ENCODE results near the gene SULT1B1. TPM values are rescaled to one million over a fixed set of nuclear protein-coding genes. Genes with fewer than 3 reads are reported as not detected.

The SULT1B1 gene
- 0.53 TPM for total RNA-seq
- polyA plus RNA-seq (ENCODE audit: insufficient read depth in 1 of 8, insufficient read length in 8 of 8, low replicate concordance in 1 of 8) = 1 to 10 TPM in 3 of 8 donors, under 1 TPM in 5; 0.36 to 9.3 (median 0.52) TPM
- long read RNA-seq, donor 1 = 0 reads
- long read RNA-seq, donor 2 = 0 reads
- long read RNA-seq, donor 3 = 0 reads
- long read RNA-seq, donor 4 = 0 reads
- long read RNA-seq, donor 5 = 0 reads
- long read RNA-seq, donor 6 = 0 reads
- long read RNA-seq, donor 7 = 0 reads
- long read RNA-seq, donor 8 = 0 reads
- long read RNA-seq, donor 9 = 0 reads
- long read RNA-seq, donor 10 = 0 reads
- long read RNA-seq, donor 11 = 0 reads

GRCh38 chr4:69760455-69760854 lies at the start of gene SULT1B1:
TSS of gene SULT1B1 (minus strand) at chr4:69760620. CDS start at chr4:69755217, 5,403 bp downstream.
- Histone ChIP-seq H3K27ac (ENCODE audit: low read length) (no peak within 1 kb of the TSS), H3K27me3 (ENCODE audit: control insufficient read depth, insufficient read depth, low read length) (no peaks in the 10 kb centered on the region)
- no CpG with 5 or more reads among the region's 2 CpGs for WGBS (ENCODE audit: insufficient coverage)

GRCh38 chr4:69800599-69800998 lies 40.2 kb upstream of the SULT1B1 start:
- DNase-seq = peak; percentile 28
- peaks cover 7% of the 10 kb centered on the region for H3K9me3 ChIP-seq (replicated peaks; ENCODE audit: control insufficient read depth, low read depth, low read length)
- no peak overlapping the region for H3K4me3 ChIP-seq (ENCODE audit: low read length)
- H3K36me3 ChIP-seq (ENCODE audit: control insufficient read depth, insufficient read depth, low read length) = no peaks in the 10 kb centered on the region
- H3K4me1 ChIP-seq (ENCODE audit: control insufficient read depth, insufficient read depth, low read length) = no peaks in the 10 kb centered on the region
- no CpG with 5 or more reads among the region's 1 CpG for WGBS (ENCODE audit: insufficient coverage)
- no peaks in the 10 kb centered on the region for H3K27me3 ChIP-seq (ENCODE audit: control insufficient read depth, insufficient read depth, low read length)
- H3K27ac ChIP-seq (ENCODE audit: low read length) = no peak overlapping the region

More at GRCh38 chr4:69760455-69760854, at the start of gene SULT1B1:
- DNase-seq = peak; percentile 37
- no peaks in the 10 kb centered on the region for H3K4me1 ChIP-seq (ENCODE audit: control insufficient read depth, insufficient read depth, low read length)
- no peaks in the 10 kb centered on the region for H3K36me3 ChIP-seq (ENCODE audit: control insufficient read depth, insufficient read depth, low read length)
- no peak within 1 kb of the TSS for H3K4me3 ChIP-seq (ENCODE audit: low read length)
- H3K9me3 ChIP-seq (replicated peaks; ENCODE audit: control insufficient read depth, low read depth, low read length) = no peaks in the 10 kb centered on the region

- Histone ChIP-seq H3K36me3 (ENCODE audit: control insufficient read depth, insufficient read depth, low read length) (no peaks in the 10 kb centered on the region), H3K4me1 (ENCODE audit: control insufficient read depth, insufficient read depth, low read length) (no peaks in the 10 kb centered on the region), H3K27me3 (ENCODE audit: control insufficient read depth, insufficient read depth, low read length) (no peaks in the 10 kb centered on the region), H3K27ac (ENCODE audit: low read length) (no peak overlapping the region), H3K9me3 (replicated peaks; ENCODE audit: control insufficient read depth, low read depth, low read length) (peaks cover 7% of the 10 kb centered on the region), H3K4me3 (ENCODE audit: low read length) (no peak overlapping the region)
- no peak for DNase-seq
- 86% methylated on average over 3 of the region's 3 CpGs for WGBS (ENCODE audit: insufficient coverage)
These were observed 38.9 kb upstream of the SULT1B1 start for GRCh38 chr4:69799337-69799736.

- no peak for DNase-seq
- H3K27me3 ChIP-seq (ENCODE audit: control insufficient read depth, insufficient read depth, low read length) = no peaks in the 10 kb centered on the region
- no peak overlapping the region for H3K27ac ChIP-seq (ENCODE audit: low read length)
- H3K9me3 ChIP-seq (replicated peaks; ENCODE audit: control insufficient read depth, low read depth, low read length) = no peaks in the 10 kb centered on the region
- no peaks in the 10 kb centered on the region for H3K4me1 ChIP-seq (ENCODE audit: control insufficient read depth, insufficient read depth, low read length)
- no peak overlapping the region for H3K4me3 ChIP-seq (ENCODE audit: low read length)
- H3K36me3 ChIP-seq (ENCODE audit: control insufficient read depth, insufficient read depth, low read length) = no peaks in the 10 kb centered on the region
These were observed 33.3 kb upstream of the SULT1B1 start for GRCh38 chr4:69793732-69794131.

- Histone ChIP-seq H3K4me3 (ENCODE audit: low read length) (no peak overlapping the region), H3K4me1 (ENCODE audit: control insufficient read depth, insufficient read depth, low read length) (no peaks in the 10 kb centered on the region), H3K27ac (ENCODE audit: low read length) (no peak overlapping the region), H3K36me3 (ENCODE audit: control insufficient read depth, insufficient read depth, low read length) (no peaks in the 10 kb centered on the region), H3K27me3 (ENCODE audit: control insufficient read depth, insufficient read depth, low read length) (no peaks in the 10 kb centered on the region), H3K9me3 (replicated peaks; ENCODE audit: control insufficient read depth, low read depth, low read length) (no peaks in the 10 kb centered on the region)
- no peak for DNase-seq
These were observed 27.5 kb upstream of the SULT1B1 start for GRCh38 chr4:69787879-69788278.

GRCh38 chr4:69786547-69786946 lies 26.1 kb upstream of the SULT1B1 start:
- no CpG with 5 or more reads among the region's 1 CpG for WGBS (ENCODE audit: insufficient coverage)
- Histone ChIP-seq H3K4me3 (ENCODE audit: low read length) (no peak overlapping the region), H3K27ac (ENCODE audit: low read length) (no peak overlapping the region), H3K36me3 (ENCODE audit: control insufficient read depth, insufficient read depth, low read length) (no peaks in the 10 kb centered on the region), H3K27me3 (ENCODE audit: control insufficient read depth, insufficient read depth, low read length) (no peaks in the 10 kb centered on the region), H3K4me1 (ENCODE audit: control insufficient read depth, insufficient read depth, low read length) (no peaks in the 10 kb centered on the region), H3K9me3 (replicated peaks; ENCODE audit: control insufficient read depth, low read depth, low read length) (no peaks in the 10 kb centered on the region)
- no peak for DNase-seq

GRCh38 chr4:69785211-69785831 lies 24.9 kb upstream of the SULT1B1 start:
- Histone ChIP-seq H3K9me3 (replicated peaks; ENCODE audit: control insufficient read depth, low read depth, low read length) (no peaks in the 10 kb centered on the region), H3K4me1 (ENCODE audit: control insufficient read depth, insufficient read depth, low read length) (no peaks in the 10 kb centered on the region), H3K4me3 (ENCODE audit: low read length) (no peak overlapping the region), H3K27ac (ENCODE audit: low read length) (no peak overlapping the region), H3K36me3 (ENCODE audit: control insufficient read depth, insufficient read depth, low read length) (no peaks in the 10 kb centered on the region), H3K27me3 (ENCODE audit: control insufficient read depth, insufficient read depth, low read length) (no peaks in the 10 kb centered on the region)
- peak; percentile 14 for DNase-seq
- no CpG with 5 or more reads among the region's 1 CpG for WGBS (ENCODE audit: insufficient coverage)

GRCh38 chr4:69782651-69783310 lies 22.4 kb upstream of the SULT1B1 start:
- Histone ChIP-seq H3K9me3 (replicated peaks; ENCODE audit: control insufficient read depth, low read depth, low read length) (no peaks in the 10 kb centered on the region), H3K4me3 (ENCODE audit: low read length) (no peak overlapping the region), H3K4me1 (ENCODE audit: control insufficient read depth, insufficient read depth, low read length) (no peaks in the 10 kb centered on the region), H3K36me3 (ENCODE audit: control insufficient read depth, insufficient read depth, low read length) (no peaks in the 10 kb centered on the region), H3K27me3 (ENCODE audit: control insufficient read depth, insufficient read depth, low read length) (no peaks in the 10 kb centered on the region), H3K27ac (ENCODE audit: low read length) (no peak overlapping the region)
- 93% methylated on average over 15 of the region's 15 CpGs for WGBS (ENCODE audit: insufficient coverage)
- DNase-seq = no peak

- Histone ChIP-seq H3K27me3 (ENCODE audit: control insufficient read depth, insufficient read depth, low read length) (no peaks in the 10 kb centered on the region), H3K4me1 (ENCODE audit: control insufficient read depth, insufficient read depth, low read length) (no peaks in the 10 kb centered on the region), H3K36me3 (ENCODE audit: control insufficient read depth, insufficient read depth, low read length) (no peaks in the 10 kb centered on the region), H3K27ac (ENCODE audit: low read length) (no peak overlapping the region), H3K4me3 (ENCODE audit: low read length) (no peak overlapping the region), H3K9me3 (replicated peaks; ENCODE audit: control insufficient read depth, low read depth, low read length) (no peaks in the 10 kb centered on the region)
- WGBS (ENCODE audit: insufficient coverage) = 94% methylated on average over 15 of the region's 19 CpGs
- no peak for DNase-seq
These were observed 21.3 kb upstream of the SULT1B1 start for GRCh38 chr4:69781458-69782418.

- H3K27ac ChIP-seq (ENCODE audit: low read length) = no peak overlapping the region
- H3K4me1 ChIP-seq (ENCODE audit: control insufficient read depth, insufficient read depth, low read length) = no peaks in the 10 kb centered on the region
- H3K36me3 ChIP-seq (ENCODE audit: control insufficient read depth, insufficient read depth, low read length) = no peaks in the 10 kb centered on the region
- no peak for DNase-seq
- H3K27me3 ChIP-seq (ENCODE audit: control insufficient read depth, insufficient read depth, low read length) = no peaks in the 10 kb centered on the region
- H3K9me3 ChIP-seq (replicated peaks; ENCODE audit: control insufficient read depth, low read depth, low read length) = no peaks in the 10 kb centered on the region
- no CpG with 5 or more reads among the region's 1 CpG for WGBS (ENCODE audit: insufficient coverage)
- H3K4me3 ChIP-seq (ENCODE audit: low read length) = no peak overlapping the region
These were observed 19.7 kb upstream of the SULT1B1 start for GRCh38 chr4:69780141-69780540.
